ENCODE results near the gene GAB1. TPM values are rescaled to one million over a fixed set of nuclear protein-coding genes. Genes with fewer than 3 reads are reported as not detected.

Gene GAB1
- total and polyA plus RNA-seq, 4 donors: 2.4 to 31.3 (median 6.9) TPM

GRCh38 chr4:143498021-143498420 lies 161.3 kb downstream of the GAB1 start:
- H3K27me3 ChIP-seq (ENCODE audit: control insufficient read depth in 4 of 4, insufficient read depth in 4 of 4, low read length in 3 of 4): no peaks in the 10 kb centered on the region
- H3K27ac ChIP-seq (ENCODE audit: low read depth in 1 of 2, low read length in 2 of 2): no peak overlapping the region
- H3K4me3 ChIP-seq (ENCODE audit: low read depth in 1 of 3, low read length in 3 of 3): no peak overlapping the region
- no peak overlapping the region for H3K9ac ChIP-seq (ENCODE audit: low read depth in 1 of 2, low read length in 2 of 2)
- 90% methylated on average over 8 of the region's 8 CpGs for WGBS
- no peaks in the 10 kb centered on the region for H3K9me3 ChIP-seq (ENCODE audit: control insufficient read depth in 4 of 4, low read length in 3 of 4)
- no peaks in the 10 kb centered on the region for H3K4me1 ChIP-seq (ENCODE audit: control insufficient read depth in 4 of 4, insufficient read depth in 4 of 4, low read length in 3 of 4)
- TF ChIP-seq EGR1 (IDR thresholded peaks at IDR 0.05; ENCODE audit: low read depth in 2 of 2) (no peak), RXRA (IDR thresholded peaks at IDR 0.05) (no peak), FOXA1 (IDR thresholded peaks at IDR 0.05) (no peak), SP1 (IDR thresholded peaks at IDR 0.05) (no peak), MAX (IDR thresholded peaks at IDR 0.05) (no peak), ZBTB33 (IDR thresholded peaks at IDR 0.05) (no peak), HNF4A (conservative IDR thresholded peaks at IDR 0.05) (no peak), YY1 (IDR thresholded peaks at IDR 0.05) (no peak), CTCF (IDR thresholded peaks at IDR 0.05; ENCODE audit: low read depth, low read length, missing input control) (no peak), ATF3 (IDR thresholded peaks at IDR 0.05) (no peak), GABPA (IDR thresholded peaks at IDR 0.05 in 1 of 2, conservative IDR thresholded peaks at IDR 0.05 in 1 of 2) (no peak), NR2F2 (IDR thresholded peaks at IDR 0.05) (no peak), FOXA2 (IDR thresholded peaks at IDR 0.05) (no peak), HNF4G (IDR thresholded peaks at IDR 0.05) (no peak), REST (IDR thresholded peaks at IDR 0.05) (no peak), JUND (IDR thresholded peaks at IDR 0.05) (no peak), TAF1 (conservative IDR thresholded peaks at IDR 0.05) (no peak), RAD21 (IDR thresholded peaks at IDR 0.05) (no peak)
- no peaks in the 10 kb centered on the region for H3K36me3 ChIP-seq (ENCODE audit: control insufficient read depth in 4 of 4, insufficient read depth in 3 of 4, low read depth in 1 of 4, low read length in 3 of 4)
- no peak for DNase-seq (ENCODE audit: low spot score)

All from liver (tissue), 9 donors.